Stimulated activated effector memory CD8-positive, alpha-beta T cell treated with anti-CD3 and anti-CD28 coated beads, Interleukin-12 subunit alpha, Interleukin-12 subunit beta, amount 100 ng/mL, for 72 hours (primary cell): Measurements from ENCODE around the gene PSPC1.
"Not testable (repeated sequence)": the region's sequence is repeated elsewhere in the genome, so short reads cannot be mapped to it uniquely, and the experiment has no call there.

Experiments
- ATAC-seq: fragments of 150-1000 bp; cut with Tn5 transposase; 2 replicates; pipeline ENCODE4 v1.10.0; 2021
- DNase-seq, 2 donors: peaks; one replicate each; pipeline ENCODE4 v3.0.0; 2021 to 2022; ENCODE audit warnings: low spot score in 2 of 2
- H3K27ac Mint-ChIP-seq: one replicate; pipeline ENCODE4 v1.8.0; 2022; ENCODE audit warnings: mild to moderate bottlenecking, mixed read lengths
- H3K36me3 Mint-ChIP-seq: one replicate; pipeline ENCODE4 v1.8.0; 2022; ENCODE audit warnings: mild to moderate bottlenecking, mixed read lengths
- H3K4me1 Mint-ChIP-seq: one replicate; pipeline ENCODE4 v1.8.0; 2022; ENCODE audit warnings: mixed read lengths
- H3K4me3 Mint-ChIP-seq: one replicate; pipeline ENCODE4 v1.8.0; 2022; ENCODE audit warnings: mild to moderate bottlenecking, mixed read lengths
- H3K9me3 Mint-ChIP-seq: one replicate; pipeline ENCODE4 v1.8.0; 2022; ENCODE audit warnings: mixed read lengths

PSPC1 gene

GRCh38 chr13:19782727-19783682 lies at the start of gene PSPC1:
TSS of gene PSPC1 (minus strand) at chr13:19782945. CDS start at chr13:19782757, 188 bp downstream.
- Mint-ChIP-seq H3K36me3 (peaks cover 30% of the 10 kb centered on the region), H3K27ac (peak within 1 kb of the TSS; percentile 99), H3K4me3 (peak within 1 kb of the TSS; percentile 89)
- peak; percentile 95 for DNase-seq
- not testable (repeated sequence) for H3K9me3 Mint-ChIP-seq, H3K4me1 Mint-ChIP-seq
- peak; percentile 93 for ATAC-seq

- no peak overlapping the region for H3K27ac Mint-ChIP-seq
- no peak overlapping the region for H3K4me3 Mint-ChIP-seq
- peaks cover 4% of the 10 kb centered on the region for H3K4me1 Mint-ChIP-seq
- no peak for DNase-seq
- no peaks in the 10 kb centered on the region for H3K9me3 Mint-ChIP-seq
- no peak for ATAC-seq
- H3K36me3 Mint-ChIP-seq, result peaks cover 78% of the 10 kb centered on the region
Measured at GRCh38 chr13:19822673-19823072, 39.9 kb upstream of the PSPC1 start.

DNA sequence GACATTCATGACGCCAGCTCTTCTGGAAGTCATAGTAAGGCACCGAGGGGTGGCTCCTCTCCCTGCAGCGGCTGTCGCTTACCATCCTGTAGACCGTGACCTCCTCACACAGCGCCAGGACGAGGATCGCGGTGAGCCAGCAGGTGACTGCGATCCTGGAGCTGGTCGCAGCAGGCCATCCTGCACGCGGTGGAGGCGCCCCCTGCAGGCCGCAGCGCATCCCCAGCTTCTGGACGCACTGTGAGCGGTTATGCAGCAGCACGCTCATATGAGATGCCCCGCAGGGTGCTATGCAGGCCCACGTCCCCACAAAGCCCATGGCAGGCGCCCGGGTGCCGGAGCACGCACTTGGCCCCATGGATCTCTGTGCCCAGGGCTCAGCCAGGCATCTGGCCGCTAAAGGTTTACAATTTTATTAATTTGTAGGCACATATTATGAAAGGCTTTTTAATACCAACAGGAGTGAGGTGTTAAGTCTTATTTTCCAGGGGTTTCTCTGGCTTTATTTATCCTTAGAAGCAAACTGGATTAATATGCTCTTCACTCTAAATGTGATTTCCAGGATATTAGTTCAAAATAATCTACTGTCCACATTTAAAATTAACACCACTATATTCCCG lies 35.6 kb upstream of the PSPC1 start:
- no peak overlapping the region for H3K4me3 Mint-ChIP-seq
- no peak overlapping the region for H3K27ac Mint-ChIP-seq
- H3K4me1 Mint-ChIP-seq, result peaks cover 5% of the 10 kb centered on the region
- ATAC-seq (peak; percentile 49), DNase-seq (peak; percentile 3 to 52)
- H3K36me3 Mint-ChIP-seq, result peaks cover 49% of the 10 kb centered on the region
- no peaks in the 10 kb centered on the region for H3K9me3 Mint-ChIP-seq

DNA sequence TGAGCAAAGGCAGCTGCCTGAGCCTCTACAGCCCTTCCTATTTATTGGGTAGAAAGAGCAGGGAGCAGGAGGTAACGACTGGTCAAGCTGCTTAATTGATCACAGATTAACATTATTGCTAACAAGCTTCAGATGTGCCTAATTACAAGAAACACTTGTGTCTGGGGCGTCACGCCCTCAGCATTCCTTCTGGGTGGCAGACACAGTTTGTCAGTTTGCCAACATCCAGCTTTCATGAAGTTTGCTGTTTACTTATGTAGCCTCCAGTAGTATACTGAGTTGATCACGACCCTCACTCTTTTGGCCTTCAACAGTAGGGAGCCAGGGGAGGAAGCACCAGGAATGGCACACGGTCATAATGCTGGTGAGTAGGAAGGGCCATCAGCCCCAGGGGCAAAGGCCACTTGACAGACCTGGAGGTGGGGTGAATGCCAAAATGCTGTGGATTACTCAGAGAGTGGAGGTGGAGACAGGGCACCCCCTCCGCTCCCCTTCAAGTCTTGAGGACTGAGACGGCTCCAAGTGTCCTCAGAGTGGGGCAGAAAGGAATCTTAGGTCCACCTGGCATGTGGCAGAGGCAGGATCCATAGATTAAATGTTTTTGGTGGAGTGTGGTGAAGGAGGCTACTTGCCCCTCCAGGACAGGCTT lies 34.9 kb upstream of the PSPC1 start:
- Mint-ChIP-seq H3K36me3 (peaks cover 43% of the 10 kb centered on the region), H3K9me3 (no peaks in the 10 kb centered on the region), H3K27ac (no peak overlapping the region), H3K4me3 (no peak overlapping the region), H3K4me1 (peaks cover 5% of the 10 kb centered on the region)
- ATAC-seq (no peak), DNase-seq (no peak)

DNA sequence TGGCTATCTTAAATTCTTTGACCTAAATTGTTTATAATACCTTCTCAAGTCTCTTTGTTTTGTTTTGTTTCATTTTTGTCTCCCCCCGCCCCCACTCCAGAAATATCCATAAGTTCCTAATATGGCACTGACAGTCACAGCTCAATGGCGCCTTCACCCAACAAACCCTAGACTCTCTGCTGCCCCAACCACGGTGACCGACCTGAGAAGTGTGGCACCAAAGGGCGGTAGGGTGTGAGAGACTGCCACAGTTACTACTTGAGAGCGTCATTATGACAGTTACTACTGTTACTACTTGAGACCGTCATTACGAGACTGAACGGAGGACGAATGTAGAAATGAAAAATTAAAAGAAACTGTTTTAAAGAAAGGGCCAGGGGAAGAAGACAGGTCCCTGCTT lies 34.4 kb upstream of the PSPC1 start:
- peaks cover 5% of the 10 kb centered on the region for H3K4me1 Mint-ChIP-seq
- peaks cover 39% of the 10 kb centered on the region for H3K36me3 Mint-ChIP-seq
- ATAC-seq (no peak), DNase-seq (no peak)
- no peak overlapping the region for H3K27ac Mint-ChIP-seq
- no peak overlapping the region for H3K4me3 Mint-ChIP-seq
- no peaks in the 10 kb centered on the region for H3K9me3 Mint-ChIP-seq

GRCh38 chr13:19815842-19816241 lies 33.1 kb upstream of the PSPC1 start:
- peaks cover 30% of the 10 kb centered on the region for H3K36me3 Mint-ChIP-seq
- not testable (repeated sequence) for H3K4me1 Mint-ChIP-seq, ATAC-seq, H3K9me3 Mint-ChIP-seq, DNase-seq, H3K4me3 Mint-ChIP-seq, H3K27ac Mint-ChIP-seq

- Mint-ChIP-seq H3K27ac (no peak overlapping the region), H3K4me1 (no peaks in the 10 kb centered on the region), H3K36me3 (peaks cover 5% of the 10 kb centered on the region), H3K9me3 (no peaks in the 10 kb centered on the region), H3K4me3 (no peak overlapping the region)
- ATAC-seq (no peak), DNase-seq (no peak)
Measured at GRCh38 chr13:19810996-19811881, 28.5 kb upstream of the PSPC1 start.

- DNase-seq (no peak), ATAC-seq (no peak)
- Mint-ChIP-seq H3K27ac (no peak overlapping the region), H3K4me3 (no peak overlapping the region), H3K36me3 (peaks cover 5% of the 10 kb centered on the region), H3K9me3 (no peaks in the 10 kb centered on the region), H3K4me1 (no peaks in the 10 kb centered on the region)
Measured at GRCh38 chr13:19810151-19810550, 27.4 kb upstream of the PSPC1 start.

DNA sequence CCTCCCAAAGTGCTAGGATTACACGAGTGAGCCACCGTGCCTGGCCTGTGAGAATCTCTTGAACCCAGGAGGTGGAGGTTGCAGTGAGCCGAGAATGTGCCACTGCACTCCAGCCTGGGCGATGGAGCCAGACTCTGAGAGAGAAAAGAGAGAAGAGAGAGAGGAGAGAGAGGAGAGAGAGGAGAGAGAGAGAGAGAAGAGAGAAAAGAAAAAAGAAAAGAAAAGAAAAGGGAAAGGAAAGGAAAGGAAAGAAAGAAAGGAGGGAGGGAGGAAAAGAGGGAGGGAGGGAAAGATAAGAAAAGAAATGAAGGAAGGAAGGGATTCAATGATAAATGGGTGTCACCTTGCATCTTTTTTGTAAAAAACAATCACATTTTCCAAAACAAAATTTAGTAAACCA lies 23.0 kb upstream of the PSPC1 start:
- DNase-seq (no peak), ATAC-seq (no peak)
- Mint-ChIP-seq H3K9me3 (no peaks in the 10 kb centered on the region), H3K27ac (no peak overlapping the region), H3K36me3 (peaks cover 5% of the 10 kb centered on the region), H3K4me1 (no peaks in the 10 kb centered on the region), H3K4me3 (no peak overlapping the region)

- no peaks in the 10 kb centered on the region for H3K9me3 Mint-ChIP-seq
- H3K36me3 Mint-ChIP-seq, result peaks cover 7% of the 10 kb centered on the region
- H3K27ac Mint-ChIP-seq, result no peak overlapping the region
- DNase-seq (no peak), ATAC-seq (no peak)
- no peaks in the 10 kb centered on the region for H3K4me1 Mint-ChIP-seq
- no peak overlapping the region for H3K4me3 Mint-ChIP-seq
Measured at GRCh38 chr13:19795956-19796355, 13.2 kb upstream of the PSPC1 start.

- no peaks in the 10 kb centered on the region for H3K4me1 Mint-ChIP-seq
- ATAC-seq (no peak), DNase-seq (no peak)
- H3K27ac Mint-ChIP-seq, result no peak overlapping the region
- no peak overlapping the region for H3K4me3 Mint-ChIP-seq
- peaks cover 7% of the 10 kb centered on the region for H3K36me3 Mint-ChIP-seq
- no peaks in the 10 kb centered on the region for H3K9me3 Mint-ChIP-seq
Measured at GRCh38 chr13:19794631-19795030, 11.9 kb upstream of the PSPC1 start.

DNA sequence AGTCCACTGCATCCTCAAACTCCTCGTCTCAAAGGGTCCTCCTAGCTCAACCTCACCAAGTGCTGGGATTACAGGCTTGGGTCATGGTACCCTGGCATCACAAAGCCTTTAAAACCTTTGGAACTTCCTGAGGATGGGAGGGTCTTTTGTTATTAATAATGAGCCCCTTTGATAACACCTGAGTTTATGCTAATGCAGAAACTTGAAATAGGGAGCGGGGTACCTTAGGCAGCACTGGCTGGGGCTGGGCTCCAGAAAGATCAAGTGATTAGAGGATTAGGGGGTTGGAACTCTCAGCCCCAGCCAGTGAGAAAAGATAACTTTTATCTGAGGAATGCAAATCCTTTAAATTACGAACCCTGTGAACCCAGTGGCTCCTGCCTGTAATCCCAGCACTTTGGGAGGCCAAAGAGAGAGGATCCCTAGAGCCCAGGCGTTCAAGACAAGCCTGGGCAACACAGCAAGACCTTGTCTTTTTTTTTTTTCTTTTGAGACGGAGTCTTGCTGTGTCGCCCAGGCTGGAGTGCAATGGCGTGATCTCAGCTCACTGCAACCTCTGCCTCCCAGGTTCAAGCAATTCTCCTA lies 9.3 kb upstream of the PSPC1 start:
- ATAC-seq (no peak), DNase-seq (no peak)
- Mint-ChIP-seq H3K27ac (no peak overlapping the region), H3K9me3 (no peaks in the 10 kb centered on the region), H3K4me1 (no peaks in the 10 kb centered on the region), H3K36me3 (peaks cover 7% of the 10 kb centered on the region), H3K4me3 (no peak overlapping the region)

GRCh38 chr13:19782049-19782726 lies 557 bp downstream of the PSPC1 start:
- ATAC-seq, result peak; percentile 70
- Mint-ChIP-seq H3K27ac (peak overlapping the region; percentile 99), H3K9me3 (no peaks in the 10 kb centered on the region), H3K36me3 (peaks cover 38% of the 10 kb centered on the region), H3K4me1 (peaks cover 6% of the 10 kb centered on the region), H3K4me3 (peak overlapping the region; percentile 89)
- DNase-seq, result peak; percentile 44 to 79

DNA sequence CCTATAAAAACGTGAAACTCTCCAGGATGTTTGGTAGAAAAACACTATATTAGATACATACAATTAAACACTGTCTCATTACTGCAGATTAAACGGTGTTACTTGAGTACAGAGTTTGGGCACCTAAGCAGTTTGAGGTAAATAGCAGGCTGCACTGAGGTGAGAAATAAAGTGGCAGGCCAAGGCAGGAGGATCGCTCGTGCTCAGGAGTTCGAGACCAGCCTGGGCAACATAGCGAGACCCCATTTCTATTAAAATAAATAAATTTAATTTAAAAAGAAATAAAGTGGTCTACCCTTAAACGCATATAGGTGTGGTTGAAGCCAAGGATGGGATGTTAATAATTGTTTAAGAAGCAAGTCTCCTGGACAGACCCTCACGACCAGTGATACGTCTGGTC lies 1.2 kb downstream of the PSPC1 start:
- no peaks in the 10 kb centered on the region for H3K9me3 Mint-ChIP-seq
- peak overlapping the region; percentile 99 for H3K27ac Mint-ChIP-seq
- peak overlapping the region; percentile 89 for H3K4me3 Mint-ChIP-seq
- H3K4me1 Mint-ChIP-seq, result peaks cover 6% of the 10 kb centered on the region
- peaks cover 44% of the 10 kb centered on the region for H3K36me3 Mint-ChIP-seq
- ATAC-seq, result no peak
- no peak for DNase-seq
